MCF 10A (cell line): ENCODE results near the gene DDR1. TPM values are rescaled to one million over a fixed set of nuclear protein-coding genes. Genes with fewer than 3 reads are reported as not detected.

ENCODE experiments used
- BruUV-seq: library from RNA; stranded (reverse); fragments of 400-500 nt; replicated peaks from 2 replicates; lab custom pipeline; 2021; lab: Mats Ljungman, UMichigan
- CTCF ChIA-PET: fragments of 300-600 bp; sonication (Branson Sonifier 250); formaldehyde crosslinking; extraction: SDS; loops from one replicate; lab custom pipeline; 2021; ENCODE audit warnings: antibody characterized with exemption, inconsistent platforms; lab: Yijun Ruan, JAX
- POLR2A ChIA-PET: fragments of 300-600, 350-650 bp; sonication (Branson Sonifier 250); formaldehyde crosslinking; extraction: SDS; loops from one replicate; lab custom pipeline; 2020; ENCODE audit warnings: antibody characterized with exemption, inconsistent platforms; lab: Yijun Ruan, JAX
- DNase-seq: peaks from one replicate; pipeline ENCODE4 v3.0.0-alpha.2; 2018; ENCODE audit not compliant: unreplicated experiment
- H3K27ac Mint-ChIP-seq: one replicate; pipeline ENCODE4 v1.8.0; 2022; ENCODE audit warnings: mild to moderate bottlenecking, low read depth, mixed read lengths; ENCODE audit not compliant: unreplicated experiment
- H3K27me3 Mint-ChIP-seq: one replicate; pipeline ENCODE4 v1.8.0; 2022; ENCODE audit warnings: mixed read lengths; ENCODE audit not compliant: insufficient read depth, unreplicated experiment
- H3K36me3 Mint-ChIP-seq: one replicate; pipeline ENCODE4 v1.8.0; 2022; ENCODE audit warnings: mild to moderate bottlenecking, moderate library complexity, mixed read lengths; ENCODE audit not compliant: insufficient read depth, unreplicated experiment
- H3K4me1 Mint-ChIP-seq: one replicate; pipeline ENCODE4 v1.8.0; 2022; ENCODE audit warnings: mixed read lengths; ENCODE audit not compliant: insufficient read depth, unreplicated experiment
- H3K4me3 Mint-ChIP-seq: one replicate; pipeline ENCODE4 v1.8.0; 2022; ENCODE audit warnings: mild to moderate bottlenecking, moderate library complexity, mixed read lengths; ENCODE audit not compliant: unreplicated experiment
- H3K9me3 Mint-ChIP-seq: one replicate; pipeline ENCODE4 v1.8.0; 2022; ENCODE audit warnings: mixed read lengths; ENCODE audit not compliant: unreplicated experiment
- intact Hi-C: fragments of 100-400 bp; cut with micrococcal nuclease; formaldehyde crosslinking; loops from 2 replicates; pipeline ENCODE4 v1.14.1; 2022
- total RNA-seq: library from RNA; stranded (reverse); gene quantifications from 2 replicates; pipeline ENCODE4 v1.2.3, GENCODE V29; 2022
- TF ChIP-seq, protein P1 (sequence below): fragments of 200-600 bp; IDR thresholded peaks from one replicate; pipeline ENCODE4 v1.8.0; 2022; ENCODE audit warnings: antibody characterized with exemption, mild to moderate bottlenecking; ENCODE audit not compliant: unreplicated experiment

Gene DDR1
- total RNA-seq, 1 experiment from 2014 or later: 66.0 TPM

DNA sequence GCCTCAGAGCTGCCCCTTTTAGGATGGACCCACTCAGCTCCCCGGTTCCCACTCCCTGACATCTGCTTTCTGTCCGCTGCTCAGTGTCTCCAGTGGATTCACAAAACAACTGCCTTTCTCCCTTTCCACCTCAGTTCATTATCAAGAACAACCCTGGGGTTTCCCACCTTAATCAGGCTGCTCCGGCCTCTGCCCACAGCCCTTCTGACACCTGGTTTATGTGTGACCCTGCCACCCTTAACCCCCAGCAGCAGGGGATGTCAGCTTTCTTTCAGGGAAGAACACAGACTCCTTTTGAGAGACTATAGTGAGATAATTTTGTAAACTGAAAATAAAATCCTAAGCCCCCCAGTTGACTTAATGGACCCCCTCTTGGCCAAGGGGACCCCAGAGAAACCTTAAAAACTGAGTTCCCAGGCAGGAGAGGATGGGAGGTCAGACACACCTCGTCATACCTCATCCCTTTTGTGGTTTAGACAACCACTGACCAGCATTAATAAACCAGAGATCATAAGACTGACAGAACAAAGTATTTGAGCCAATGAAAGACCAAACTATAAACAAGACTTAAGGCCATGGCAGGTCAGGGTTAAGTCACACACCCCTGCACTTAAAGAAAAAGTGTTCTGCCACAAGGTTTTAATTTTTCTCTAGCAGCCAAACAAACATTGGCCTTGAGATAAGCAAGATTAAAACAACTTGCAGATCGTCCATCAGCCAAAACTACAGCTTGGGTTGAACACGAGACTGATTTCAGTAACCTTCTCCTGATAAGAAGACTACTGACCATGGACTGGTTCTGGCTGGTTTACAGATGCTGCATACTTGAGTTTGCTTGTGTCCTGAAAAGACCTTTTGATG is 42.4 kb upstream of the DDR1 start:
- Mint-ChIP-seq H3K27ac (no peak overlapping the region), H3K36me3 (no peaks in the 10 kb centered on the region), H3K4me3 (no peak overlapping the region), H3K27me3 (no peaks in the 10 kb centered on the region), H3K4me1 (peaks cover 30% of the 10 kb centered on the region), H3K9me3 (no peaks in the 10 kb centered on the region)
- CTCF ChIA-PET: interaction anchor here (0.5 to 0.7 kb wide), 4 partner anchors 13 to 226 kb away, joined by 3 read pairs; no protein-coding TSS in a partner anchor
- BruUV-seq: no TSS peak
- TF ChIP-seq, protein P1, sequence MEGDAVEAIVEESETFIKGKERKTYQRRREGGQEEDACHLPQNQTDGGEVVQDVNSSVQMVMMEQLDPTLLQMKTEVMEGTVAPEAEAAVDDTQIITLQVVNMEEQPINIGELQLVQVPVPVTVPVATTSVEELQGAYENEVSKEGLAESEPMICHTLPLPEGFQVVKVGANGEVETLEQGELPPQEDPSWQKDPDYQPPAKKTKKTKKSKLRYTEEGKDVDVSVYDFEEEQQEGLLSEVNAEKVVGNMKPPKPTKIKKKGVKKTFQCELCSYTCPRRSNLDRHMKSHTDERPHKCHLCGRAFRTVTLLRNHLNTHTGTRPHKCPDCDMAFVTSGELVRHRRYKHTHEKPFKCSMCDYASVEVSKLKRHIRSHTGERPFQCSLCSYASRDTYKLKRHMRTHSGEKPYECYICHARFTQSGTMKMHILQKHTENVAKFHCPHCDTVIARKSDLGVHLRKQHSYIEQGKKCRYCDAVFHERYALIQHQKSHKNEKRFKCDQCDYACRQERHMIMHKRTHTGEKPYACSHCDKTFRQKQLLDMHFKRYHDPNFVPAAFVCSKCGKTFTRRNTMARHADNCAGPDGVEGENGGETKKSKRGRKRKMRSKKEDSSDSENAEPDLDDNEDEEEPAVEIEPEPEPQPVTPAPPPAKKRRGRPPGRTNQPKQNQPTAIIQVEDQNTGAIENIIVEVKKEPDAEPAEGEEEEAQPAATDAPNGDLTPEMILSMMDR: no peak
- intact Hi-C loops: no loop called here
- POLR2A ChIA-PET: no interaction called here
- DNase-seq: no peak

DNA sequence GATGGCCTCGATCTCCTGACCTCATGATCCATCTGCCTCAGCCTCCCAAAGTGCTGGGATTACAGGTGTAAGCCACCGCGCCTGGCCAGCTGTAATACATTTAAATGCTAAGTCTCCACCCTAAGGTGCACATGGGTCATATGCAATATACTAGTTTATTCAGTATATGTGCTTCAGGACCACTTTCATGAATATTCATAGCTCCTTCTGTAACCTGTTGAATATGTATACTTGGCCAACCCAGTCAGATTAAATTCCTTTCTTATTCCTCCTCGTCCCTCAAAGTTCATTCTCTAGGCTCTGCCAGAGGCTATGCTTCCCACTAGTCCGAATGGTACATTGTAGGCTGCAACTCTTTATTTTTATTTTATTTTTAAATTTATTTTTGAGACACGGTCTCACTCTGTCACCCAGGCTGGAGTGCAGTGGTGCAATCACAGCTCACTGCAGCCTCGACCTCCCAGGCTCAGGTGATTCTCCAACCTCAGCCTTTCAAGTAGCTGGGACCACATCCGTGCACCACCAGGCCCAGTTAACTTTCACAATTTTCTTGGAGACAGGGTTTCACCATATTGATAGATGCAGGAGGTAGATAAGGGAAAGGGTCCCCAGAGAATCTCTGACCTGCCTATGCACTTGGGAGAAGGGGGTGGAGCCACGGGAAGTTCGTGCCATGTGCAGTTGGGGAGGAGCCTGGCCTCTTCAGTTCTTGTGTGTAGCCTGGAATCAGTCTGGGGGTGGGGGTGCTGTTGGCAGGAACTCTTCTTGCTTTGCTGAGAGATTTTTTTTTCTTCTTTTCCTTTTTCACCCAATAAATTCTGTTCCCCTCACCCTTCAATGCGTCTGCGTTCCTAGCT is 41.3 kb upstream of the DDR1 start:
- intact Hi-C loops: no loop called here
- ChIA-PET POLR2A (interaction anchor here (0.7 to 1.9 kb wide), 3 partner anchors 21 to 242 kb away, joined by 3 to 5 read pairs (median 4); partner anchors contain the start of gene IER3), CTCF (interaction anchor here (0.7 to 1.5 kb wide), 5 partner anchors 14 to 39 kb away, joined by 3 to 6 read pairs (median 4); no protein-coding TSS in a partner anchor)
- TF ChIP-seq, protein P1: no peak
- peak overlapping the region; percentile 18 for H3K27ac Mint-ChIP-seq
- no peaks in the 10 kb centered on the region for H3K36me3 Mint-ChIP-seq
- no peak for DNase-seq
- no peaks in the 10 kb centered on the region for H3K9me3 Mint-ChIP-seq
- no TSS peak for BruUV-seq
- H3K4me1 Mint-ChIP-seq: peaks cover 21% of the 10 kb centered on the region
- H3K4me3 Mint-ChIP-seq: no peak overlapping the region
- no peaks in the 10 kb centered on the region for H3K27me3 Mint-ChIP-seq

DNA sequence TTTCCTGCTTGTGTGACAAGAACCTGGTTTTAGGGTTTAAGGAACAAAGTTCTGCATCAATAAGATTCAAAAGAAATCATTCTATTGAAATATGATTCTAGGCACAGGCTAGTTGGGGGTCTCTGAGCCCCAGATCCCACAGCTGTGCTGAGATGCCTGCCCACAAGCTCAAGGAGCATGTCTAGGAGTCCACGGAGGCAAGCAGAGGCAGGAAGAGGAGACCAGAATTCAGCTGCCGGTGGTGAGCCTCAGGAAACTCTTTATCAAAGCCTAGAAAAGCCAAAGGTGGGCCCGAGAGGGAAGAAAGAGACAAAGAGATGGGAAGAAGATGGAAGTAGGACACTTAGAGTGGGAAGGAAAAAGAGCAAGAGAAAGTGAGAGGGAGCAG is 40.7 kb upstream of the DDR1 start:
- ChIA-PET CTCF (interaction anchor here (0.6 to 1.5 kb wide), 8 partner anchors 15 to 353 kb away, joined by 3 to 7 read pairs (median 4); no protein-coding TSS in a partner anchor), POLR2A (interaction anchor here (0.5 to 1.9 kb wide), 4 partner anchors 21 to 241 kb away, joined by 3 to 5 read pairs (median 4); partner anchors contain the start of gene IER3)
- Mint-ChIP-seq H3K36me3 (no peaks in the 10 kb centered on the region), H3K4me1 (peaks cover 20% of the 10 kb centered on the region), H3K4me3 (no peak overlapping the region), H3K27ac (peak overlapping the region; percentile 18), H3K27me3 (no peaks in the 10 kb centered on the region), H3K9me3 (no peaks in the 10 kb centered on the region)
- no peak for DNase-seq
- intact Hi-C loops: no loop called here
- TF ChIP-seq, protein P1: no peak
- BruUV-seq: no TSS peak
